Measurements from ENCODE around the gene FGR.
A peak's percentile ranks its signal among the peaks of the same experiment; 100 is the strongest.

The FGR gene

DNA sequence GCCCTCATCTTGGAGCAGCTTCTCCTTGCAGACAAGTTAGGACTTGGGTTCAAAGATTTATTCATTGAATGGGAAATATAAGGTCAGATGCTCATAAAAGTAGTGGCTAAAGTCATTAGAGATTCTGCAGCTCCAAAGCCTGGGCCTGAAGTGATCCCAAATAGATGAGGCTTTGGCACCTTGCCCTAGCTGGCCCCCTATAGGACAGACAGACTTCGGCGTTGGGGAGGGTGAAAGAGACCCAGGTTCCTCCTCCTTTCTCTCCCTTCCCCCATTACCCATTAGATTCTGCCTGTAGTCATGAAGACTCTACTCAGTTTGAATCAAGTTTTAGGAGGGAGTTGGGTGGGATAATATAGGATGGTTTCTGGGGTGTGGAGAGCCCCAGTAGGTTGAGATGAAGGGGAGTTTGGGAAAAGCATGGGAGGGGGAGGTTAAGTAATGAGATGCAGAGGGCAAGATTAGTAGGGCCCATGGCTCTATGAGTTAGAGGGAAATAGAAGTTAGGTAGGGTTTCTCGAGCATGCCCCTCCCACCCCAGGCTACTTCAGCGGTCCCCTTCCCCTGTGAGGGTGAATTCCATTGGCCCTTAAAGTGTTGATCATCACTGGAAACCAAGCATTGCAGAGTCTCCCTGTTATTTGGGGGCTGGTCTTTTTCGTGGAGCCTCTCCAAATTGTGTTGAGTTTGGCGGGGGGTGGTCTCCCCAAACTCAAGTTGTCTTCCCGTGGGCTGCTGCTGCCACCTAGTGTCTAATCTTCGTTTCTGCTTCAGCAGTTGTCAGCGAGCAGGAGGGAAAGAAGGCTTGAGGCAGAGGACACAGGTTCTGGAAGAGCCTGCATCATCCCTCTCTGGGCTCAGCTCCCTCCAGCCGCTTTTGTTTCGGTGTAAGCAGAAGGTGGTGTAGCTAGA lies 28.9 kb downstream of the FGR start:
- no peak overlapping the region for H3K4me3 ChIP-seq (ENCODE audit: low read length)
- TF ChIP-seq, protein P1, sequence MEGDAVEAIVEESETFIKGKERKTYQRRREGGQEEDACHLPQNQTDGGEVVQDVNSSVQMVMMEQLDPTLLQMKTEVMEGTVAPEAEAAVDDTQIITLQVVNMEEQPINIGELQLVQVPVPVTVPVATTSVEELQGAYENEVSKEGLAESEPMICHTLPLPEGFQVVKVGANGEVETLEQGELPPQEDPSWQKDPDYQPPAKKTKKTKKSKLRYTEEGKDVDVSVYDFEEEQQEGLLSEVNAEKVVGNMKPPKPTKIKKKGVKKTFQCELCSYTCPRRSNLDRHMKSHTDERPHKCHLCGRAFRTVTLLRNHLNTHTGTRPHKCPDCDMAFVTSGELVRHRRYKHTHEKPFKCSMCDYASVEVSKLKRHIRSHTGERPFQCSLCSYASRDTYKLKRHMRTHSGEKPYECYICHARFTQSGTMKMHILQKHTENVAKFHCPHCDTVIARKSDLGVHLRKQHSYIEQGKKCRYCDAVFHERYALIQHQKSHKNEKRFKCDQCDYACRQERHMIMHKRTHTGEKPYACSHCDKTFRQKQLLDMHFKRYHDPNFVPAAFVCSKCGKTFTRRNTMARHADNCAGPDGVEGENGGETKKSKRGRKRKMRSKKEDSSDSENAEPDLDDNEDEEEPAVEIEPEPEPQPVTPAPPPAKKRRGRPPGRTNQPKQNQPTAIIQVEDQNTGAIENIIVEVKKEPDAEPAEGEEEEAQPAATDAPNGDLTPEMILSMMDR (conservative IDR thresholded peaks at IDR 0.05; ENCODE audit: low read depth, low read length) = peak; percentile 86
- no peak for DNase-seq (ENCODE audit: low read depth)

DNA sequence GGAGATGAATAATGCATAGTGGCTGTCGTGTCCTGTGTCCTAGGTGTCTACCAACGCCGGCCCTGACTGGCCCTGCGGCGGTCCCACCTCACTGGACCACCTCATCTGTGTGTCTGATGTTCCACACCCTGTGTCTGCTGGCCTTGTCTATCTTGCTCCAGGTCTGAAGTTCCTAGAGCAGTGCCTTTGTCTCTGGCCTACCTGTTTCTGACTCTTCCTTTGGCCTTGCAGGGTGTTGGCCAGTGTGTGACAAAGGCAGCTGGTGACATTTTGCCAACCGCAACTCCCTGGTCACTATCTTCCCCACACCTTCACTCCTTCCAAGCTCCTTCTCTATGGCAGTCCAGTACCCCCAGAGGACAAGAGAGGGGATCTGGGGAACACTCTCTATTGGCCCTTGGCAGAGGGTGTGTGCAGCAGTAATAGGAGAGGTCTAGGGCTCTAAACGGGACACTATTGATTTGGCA lies 29.7 kb downstream of the FGR start:
- H3K4me3 ChIP-seq (ENCODE audit: low read length) = no peak overlapping the region
- TF ChIP-seq, protein P1 (conservative IDR thresholded peaks at IDR 0.05; ENCODE audit: low read depth, low read length) = no peak
- no peak for DNase-seq (ENCODE audit: low read depth)

- H3K4me3 ChIP-seq (ENCODE audit: low read length) = peak overlapping the region; percentile 97
- TF ChIP-seq, protein P1 (conservative IDR thresholded peaks at IDR 0.05; ENCODE audit: low read depth, low read length) = no peak
- no peak for DNase-seq (ENCODE audit: low read depth)
Observed at GRCh38 chr1:27604579-27605299, 30.2 kb downstream of the FGR start.

- TF ChIP-seq, protein P1 (conservative IDR thresholded peaks at IDR 0.05; ENCODE audit: low read depth, low read length) = no peak
- H3K4me3 ChIP-seq (ENCODE audit: low read length) = peak within 1 kb of the TSS; percentile 97
- no peak for DNase-seq (ENCODE audit: low read depth)
Observed at GRCh38 chr1:27603681-27604578, 31.1 kb downstream of the FGR start, which contains the start of gene AHDC1. AHDC1 (minus strand) TSS chr1:27604144; CDS start chr1:27552115, 52,029 bp downstream.

- H3K4me3 ChIP-seq (ENCODE audit: low read length) = peak overlapping the region; percentile 97
- DNase-seq (ENCODE audit: low read depth) = no peak
- TF ChIP-seq, protein P1 (conservative IDR thresholded peaks at IDR 0.05; ENCODE audit: low read depth, low read length) = no peak
Observed at GRCh38 chr1:27603309-27603680, 31.7 kb downstream of the FGR start.

GRCh38 chr1:27602462-27603308 lies 32.3 kb downstream of the FGR start:
- peak overlapping the region; percentile 97 for H3K4me3 ChIP-seq (ENCODE audit: low read length)
- TF ChIP-seq, protein P1 (conservative IDR thresholded peaks at IDR 0.05; ENCODE audit: low read depth, low read length) = peak; percentile 10
- DNase-seq (ENCODE audit: low read depth) = no peak

All from retinal pigment epithelial cell (primary cell).